H9 (cell line): Measurements from ENCODE around the gene KISS1R. TPM values are rescaled to one million over a fixed set of nuclear protein-coding genes. Genes with fewer than 3 reads are reported as not detected.

Experiments
- DNase-seq: peaks from one replicate; pipeline ENCODE4 v3.0.0-alpha.2; 2017
- H2AFZ ChIP-seq: one replicate; pipeline ENCODE4 v1.6.1; 2013; ENCODE audit warnings: mild to moderate bottlenecking, low read length, control low read depth, moderate library complexity
- H2AK5ac ChIP-seq: 2 replicates; pipeline ENCODE4 v1.6.1; 2013; ENCODE audit warnings: low read length, control low read depth, mixed read lengths; ENCODE audit not compliant: insufficient read length
- H2BK120ac ChIP-seq: one replicate; pipeline ENCODE4 v1.6.1; 2013; ENCODE audit warnings: low read depth, mild to moderate bottlenecking, low read length, control low read depth, inconsistent platforms; ENCODE audit not compliant: poor library complexity, severe bottlenecking
- H2BK12ac ChIP-seq: 2 replicates; pipeline ENCODE4 v1.6.1; 2013; ENCODE audit warnings: low read length, control low read depth, mixed read lengths, low read depth; ENCODE audit not compliant: insufficient read length
- H2BK15ac ChIP-seq: 2 replicates; pipeline ENCODE4 v1.6.1; 2013; ENCODE audit warnings: low read depth, low read length, control low read depth
- H2BK20ac ChIP-seq: one replicate; pipeline ENCODE4 v1.6.1; 2013; ENCODE audit warnings: low read depth, mild to moderate bottlenecking, low read length, control low read depth, inconsistent platforms; ENCODE audit not compliant: poor library complexity, severe bottlenecking
- H2BK5ac ChIP-seq: 2 replicates; pipeline ENCODE4 v1.6.1; 2013; ENCODE audit warnings: low read length, control low read depth, mixed read lengths; ENCODE audit not compliant: insufficient read length
- H3K14ac ChIP-seq: 2 replicates; pipeline ENCODE4 v1.6.1; 2013; ENCODE audit warnings: low read length, control low read depth; ENCODE audit not compliant: insufficient read depth
- H3K18ac ChIP-seq: 2 replicates; pipeline ENCODE4 v1.6.1; 2013; ENCODE audit warnings: low read depth, mild to moderate bottlenecking, mixed read lengths, low read length, control low read depth; ENCODE audit not compliant: insufficient read length
- H3K23ac ChIP-seq: 2 replicates; pipeline ENCODE4 v1.6.1; 2013; ENCODE audit warnings: low read length, control low read depth, mixed read lengths, low read depth; ENCODE audit not compliant: insufficient read length
- H3K23me2 ChIP-seq: 2 replicates; pipeline ENCODE4 v1.6.1; 2013; ENCODE audit warnings: low read depth, mild to moderate bottlenecking, mixed read lengths, low read length, control low read depth; ENCODE audit not compliant: insufficient read length, poor library complexity, severe bottlenecking
- H3K27ac ChIP-seq: 2 replicates; pipeline ENCODE4 v1.5.1; 2013; ENCODE audit warnings: low read length, control low read depth, mixed read lengths, low read depth; ENCODE audit not compliant: insufficient read length
- H3K27me3 ChIP-seq: 2 replicates; pipeline ENCODE4 v1.6.1; 2013; ENCODE audit warnings: low read length, control low read depth, inconsistent platforms; ENCODE audit not compliant: insufficient read depth
- H3K4ac ChIP-seq: 2 replicates; pipeline ENCODE4 v1.6.1; 2013; ENCODE audit warnings: low read depth, mild to moderate bottlenecking, control low read depth, inconsistent platforms, low read length, moderate library complexity
- H3K4me1 ChIP-seq: 2 replicates; pipeline ENCODE4 v1.6.1; 2013; ENCODE audit warnings: low read length, control low read depth, inconsistent platforms; ENCODE audit not compliant: insufficient read depth
- H3K4me2 ChIP-seq: 2 replicates; pipeline ENCODE4 v1.6.1; 2013; ENCODE audit warnings: low read length, control low read depth, mixed read lengths; ENCODE audit not compliant: insufficient read length, insufficient read depth
- H3K56ac ChIP-seq: 2 replicates; pipeline ENCODE4 v1.6.1; 2013; ENCODE audit warnings: low read depth, mild to moderate bottlenecking, mixed read lengths, low read length, control low read depth; ENCODE audit not compliant: insufficient read length
- H3K79me1 ChIP-seq: 2 replicates; pipeline ENCODE4 v1.6.1; 2013; ENCODE audit warnings: low read depth, mild to moderate bottlenecking, moderate library complexity, low read length, control low read depth, inconsistent platforms; ENCODE audit not compliant: insufficient read depth, poor library complexity, severe bottlenecking
- H3K79me2 ChIP-seq: 2 replicates; pipeline ENCODE4 v1.6.1; 2013; ENCODE audit warnings: low read length, control low read depth, inconsistent platforms; ENCODE audit not compliant: insufficient read depth
- H3K9ac ChIP-seq: 2 replicates; pipeline ENCODE4 v1.6.1; 2013; ENCODE audit warnings: low read length, control low read depth, mixed read lengths; ENCODE audit not compliant: insufficient read length; ENCODE audit errors: extremely low read depth
- H3K9me3 ChIP-seq: one replicate; pipeline ENCODE4 v1.6.1; 2013; ENCODE audit warnings: low read depth, low read length, inconsistent platforms; ENCODE audit not compliant: control insufficient read depth
- H3T11ph ChIP-seq: one replicate; pipeline ENCODE4 v1.6.1; 2013; ENCODE audit warnings: mild to moderate bottlenecking, low read length, control low read depth, inconsistent platforms
- H4K20me1 ChIP-seq: one replicate; pipeline ENCODE4 v1.6.1; 2013; ENCODE audit not compliant: control insufficient read depth, insufficient read length, insufficient read depth
- H4K5ac ChIP-seq: 2 replicates; pipeline ENCODE4 v1.6.1; 2013; ENCODE audit warnings: low read depth, mild to moderate bottlenecking, mixed read lengths, low read length, control low read depth; ENCODE audit not compliant: insufficient read length
- H4K8ac ChIP-seq: replicated peaks from 2 replicates; pipeline ENCODE4 v1.6.1; 2013; ENCODE audit warnings: low read length, control low read depth, mixed read lengths, low read depth; ENCODE audit not compliant: insufficient read length
- H4K91ac ChIP-seq: 2 replicates; pipeline ENCODE4 v1.6.1; 2013; ENCODE audit warnings: low read depth, mild to moderate bottlenecking, moderate library complexity, mixed read lengths, low read length, control low read depth; ENCODE audit not compliant: insufficient read length
- H3K27ac Mint-ChIP-seq, 3 experiments: 2 replicates in 2 of 3; 3 replicates in 1 of 3; pipeline ENCODE4 v1.8.0; 2020 to 2021; ENCODE audit warnings: mixed read lengths in 3 of 3, mild to moderate bottlenecking in 1 of 3, moderate library complexity in 1 of 3
- H3K27me3 Mint-ChIP-seq: 2 replicates; pipeline ENCODE4 v1.8.0; 2021; ENCODE audit warnings: low read depth, mild to moderate bottlenecking, moderate library complexity, mixed read lengths
- H3K36me3 Mint-ChIP-seq, 3 experiments: 2 replicates in 2 of 3; 3 replicates in 1 of 3; pipeline ENCODE4 v1.8.0; 2020 to 2021; ENCODE audit warnings: low read depth in 3 of 3, mixed read lengths in 3 of 3; ENCODE audit not compliant: insufficient read depth in 1 of 3
- H3K4me1 Mint-ChIP-seq, 2 experiments: 2 replicates each; pipeline ENCODE4 v1.8.0; 2020; ENCODE audit warnings: mixed read lengths in 2 of 2
- H3K4me3 Mint-ChIP-seq, 2 experiments: 2 replicates in 1 of 2; 3 replicates in 1 of 2; pipeline ENCODE4 v1.8.0; 2020 to 2021; ENCODE audit warnings: mild to moderate bottlenecking in 2 of 2, mixed read lengths in 2 of 2, moderate library complexity in 1 of 2
- H3K9me3 Mint-ChIP-seq, 2 experiments: 2 replicates in 1 of 2; 3 replicates in 1 of 2; pipeline ENCODE4 v1.8.0; 2020; ENCODE audit warnings: mild to moderate bottlenecking in 2 of 2, mixed read lengths in 2 of 2, moderate library complexity in 1 of 2
- CTCF ChIP-seq: fragments of 200-600 bp; sonication (generic); conservative IDR thresholded peaks from 3 replicates; pipeline ENCODE4 v1.8.0; 2021; ENCODE audit warnings: antibody characterized with exemption, mild to moderate bottlenecking
- WGBS: extraction: QIAGEN DNeasy Blood & Tissue Kit; methylation state at CpG from one replicate; pipeline ENCODE4 v1.1.7; 2013; ENCODE audit warnings: missing lambda C conversion rate, low lambda C conversion rate, mixed read lengths; ENCODE audit not compliant: insufficient read length; ENCODE audit errors: extremely low coverage; 5-methylcytosine and 5-hydroxymethylcytosine counted together
- total RNA-seq: library from RNA; stranded (reverse); gene quantifications from 2 replicates; pipeline ENCODE4 v1.2.1, GENCODE V29; 2021

The KISS1R gene
- total RNA-seq, 1 experiment from 2014 or later = 3.3 TPM

DNA sequence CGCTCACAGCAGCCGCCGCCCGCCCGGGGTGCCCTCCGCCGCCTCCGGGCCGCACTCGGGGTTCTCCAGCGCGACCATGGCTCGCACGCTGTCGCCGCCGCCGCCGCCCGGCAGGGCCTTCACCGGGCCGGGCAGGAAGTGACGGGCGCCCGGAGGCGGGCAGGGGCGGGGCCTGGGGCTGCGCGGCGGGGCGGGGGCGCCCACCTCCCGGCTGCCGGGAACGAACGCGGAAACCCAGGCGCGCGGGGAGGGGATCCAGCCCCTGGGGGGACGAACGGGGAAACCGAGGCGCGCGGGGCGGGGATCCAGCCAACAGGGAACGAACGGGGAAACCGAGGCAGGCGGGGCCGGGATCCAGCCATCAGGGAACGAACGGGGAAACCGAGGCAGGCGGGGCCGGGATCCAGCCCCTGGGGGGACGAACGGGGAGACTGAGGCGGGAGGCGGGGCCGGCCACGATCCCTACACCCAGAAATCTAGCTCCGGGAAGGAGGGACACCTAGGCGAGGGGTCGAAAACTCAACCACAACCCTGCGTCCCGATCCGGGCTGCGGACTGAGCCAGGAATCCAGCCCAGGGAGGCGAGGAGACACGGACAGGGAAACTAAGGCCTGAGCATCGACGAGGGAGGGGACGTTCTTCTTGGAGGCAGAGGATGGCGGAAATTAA is 3.9 kb upstream of the KISS1R start, which contains the start of gene R3HDM4:
Gene R3HDM4 (minus strand): TSS at position 140 of the 669 bp plus-strand sequence. CDS start 62 bp downstream, at position 78.
- H3K23ac ChIP-seq = no peak within 1 kb of the TSS
- H3K79me1 ChIP-seq = peaks cover 3% of the 10 kb centered on the region
- H3T11ph ChIP-seq = no peak within 1 kb of the TSS
- H4K8ac ChIP-seq = no peak within 1 kb of the TSS
- H2BK120ac ChIP-seq = no peak within 1 kb of the TSS
- H2AFZ ChIP-seq = no peak within 1 kb of the TSS
- H3K9ac ChIP-seq = no peak within 1 kb of the TSS
- no peaks in the 10 kb centered on the region; the same call in 1 of the 2 replicates for H3K27me3 ChIP-seq
- H3K27me3 Mint-ChIP-seq = peaks cover 39% of the 10 kb centered on the region
- peaks cover 0 to 12% (median 5%) of the 10 kb centered on the region in 3 experiments; a peak in 3 of 7 replicates for H3K36me3 Mint-ChIP-seq
- H2BK12ac ChIP-seq = no peak within 1 kb of the TSS
- WGBS = no CpG with 5 or more reads among the region's 76 CpGs
- peak within 1 kb of the TSS; percentile 71; the same call in 1 of the 2 replicates for H3K14ac ChIP-seq
- H3K18ac ChIP-seq = no peak within 1 kb of the TSS
- no peak within 1 kb of the TSS for H2BK5ac ChIP-seq
- no peak within 1 kb of the TSS for H2BK15ac ChIP-seq
- no peak within 1 kb of the TSS for H4K5ac ChIP-seq
- H2AK5ac ChIP-seq = no peak within 1 kb of the TSS
- peak within 1 kb of the TSS; percentile 42 for H3K4me2 ChIP-seq
- H4K91ac ChIP-seq = no peak within 1 kb of the TSS
- peaks cover 2% of the 10 kb centered on the region; the same call in 1 of the 2 replicates for H3K79me2 ChIP-seq
- H3K23me2 ChIP-seq = peaks cover 22% of the 10 kb centered on the region
- no peaks in the 10 kb centered on the region for H3K4me1 ChIP-seq
- no peak for TF ChIP-seq CTCF
- no peaks in the 10 kb centered on the region for H3K9me3 ChIP-seq
- peaks cover 0 to 13% of the 10 kb centered on the region in 2 experiments; a peak in 2 of 4 replicates for H3K4me1 Mint-ChIP-seq
- no peak within 1 kb of the TSS for H3K56ac ChIP-seq
- no peak within 1 kb of the TSS for H3K27ac ChIP-seq
- no peak within 1 kb of the TSS for H3K4ac ChIP-seq
- no peaks in the 10 kb centered on the region for H4K20me1 ChIP-seq
- DNase-seq = peak; percentile 62
- no peak within 1 kb of the TSS for H3K27ac Mint-ChIP-seq
- peak within 1 kb of the TSS; percentile 75 to 87 for H3K4me3 Mint-ChIP-seq
- no peak within 1 kb of the TSS for H2BK20ac ChIP-seq
- peaks cover 0 to 3% of the 10 kb centered on the region in 2 experiments; a peak in 1 of 5 replicates for H3K9me3 Mint-ChIP-seq
